Cardiac muscle cell (in vitro differentiated cells and primary cell): ENCODE measurements around the gene DLEU7. TPM values are rescaled to one million over a fixed set of nuclear protein-coding genes. Genes with fewer than 3 reads are reported as not detected.

ENCODE experiments used
- DNase-seq, 2 donors: peaks; one replicate each; pipeline versions ENCODE4 v3.0.0 to v3.0.0-alpha.2; 2010 to 2017; ENCODE audit warnings: low read depth in 1 of 2, low spot score in 1 of 2
- H3K27ac ChIP-seq: fragments of 200-600 bp; sonication (generic); 2 replicates; pipeline ENCODE4 v1.5.1; 2016
- H3K27me3 ChIP-seq: fragments of 200-600 bp; sonication (generic); 2 replicates; pipeline ENCODE4 v1.6.0; 2016; ENCODE audit warnings: control low read depth
- H3K36me3 ChIP-seq: fragments of 200-600 bp; sonication (generic); 2 replicates; pipeline ENCODE4 v1.5.1; 2016; ENCODE audit warnings: control low read depth
- H3K4me1 ChIP-seq: fragments of 200-600 bp; sonication (generic); 2 replicates; pipeline ENCODE4 v1.8.1; 2017; ENCODE audit warnings: low read depth, mild to moderate bottlenecking, mixed run types
- H3K4me3 ChIP-seq: fragments of 200-600 bp; sonication (generic); 2 replicates; pipeline ENCODE4 v1.5.1; 2016; ENCODE audit warnings: mild to moderate bottlenecking
- H3K9me3 ChIP-seq: fragments of 200-600 bp; sonication (generic); 2 replicates; pipeline ENCODE4 v1.5.1; 2017; ENCODE audit warnings: low read depth, mild to moderate bottlenecking, control low read depth
- CTCF ChIP-seq: IDR thresholded peaks from 2 replicates; pipeline ENCODE4 v1.5.1; 2012; ENCODE audit warnings: low read depth, mild to moderate bottlenecking, low read length
- polyA plus RNA-seq: library from polyadenylated mRNA; unstranded; fragments of >200 nt; fragmentation: Nextera tagmentation; extraction: Ambion mirVana; gene quantifications from 2 replicates; pipeline ENCODE4 v1.2.1, GENCODE V29; 2016
- total RNA-seq: library from RNA; depleted of rRNA; stranded (reverse); fragments of >200 nt; gene quantifications from 2 replicates; pipeline ENCODE4 v1.2.3, GENCODE V29; 2016

The DLEU7 gene
- total and polyA plus RNA-seq, 2 experiments from 2014 or later, result not detected

- no peak for DNase-seq
- Histone ChIP-seq H3K27ac (no peak overlapping the region), H3K9me3 (no peaks in the 10 kb centered on the region), H3K36me3 (no peaks in the 10 kb centered on the region), H3K4me3 (no peak overlapping the region), H3K4me1 (no peaks in the 10 kb centered on the region), H3K27me3 (no peaks in the 10 kb centered on the region)
- no peak for TF ChIP-seq CTCF
Measured at GRCh38 chr13:50887151-50887550, 43.7 kb upstream of the DLEU7 start.

GRCh38 chr13:50884265-50884664 lies 40.8 kb upstream of the DLEU7 start:
- no peak for DNase-seq
- no peak overlapping the region for H3K4me3 ChIP-seq
- no peak overlapping the region for H3K27ac ChIP-seq
- no peaks in the 10 kb centered on the region for H3K9me3 ChIP-seq
- H3K36me3 ChIP-seq, result no peaks in the 10 kb centered on the region
- no peak for TF ChIP-seq CTCF
- H3K4me1 ChIP-seq, result no peaks in the 10 kb centered on the region
- H3K27me3 ChIP-seq, result no peaks in the 10 kb centered on the region

- no peak for DNase-seq
- Histone ChIP-seq H3K27ac (no peak overlapping the region), H3K4me1 (no peaks in the 10 kb centered on the region), H3K36me3 (no peaks in the 10 kb centered on the region), H3K9me3 (no peaks in the 10 kb centered on the region), H3K4me3 (no peak overlapping the region), H3K27me3 (no peaks in the 10 kb centered on the region)
- no peak for TF ChIP-seq CTCF
Measured at GRCh38 chr13:50883728-50884127, 40.2 kb upstream of the DLEU7 start.

- Histone ChIP-seq H3K27me3 (no peaks in the 10 kb centered on the region), H3K4me3 (no peak overlapping the region), H3K27ac (no peak overlapping the region), H3K36me3 (no peaks in the 10 kb centered on the region), H3K4me1 (no peaks in the 10 kb centered on the region), H3K9me3 (no peaks in the 10 kb centered on the region)
- no peak for DNase-seq
- no peak for TF ChIP-seq CTCF
Measured at GRCh38 chr13:50882816-50883435, 39.4 kb upstream of the DLEU7 start.

GRCh38 chr13:50873991-50874390 lies 30.5 kb upstream of the DLEU7 start:
- Histone ChIP-seq H3K4me1 (peaks cover 9% of the 10 kb centered on the region), H3K27me3 (no peaks in the 10 kb centered on the region), H3K27ac (no peak overlapping the region), H3K9me3 (no peaks in the 10 kb centered on the region), H3K36me3 (no peaks in the 10 kb centered on the region), H3K4me3 (no peak overlapping the region)
- TF ChIP-seq CTCF, result no peak
- no peak for DNase-seq
